SK-N-SH treated with all-trans-retinoic acid at 6 μM for 48 hours (cell line): ENCODE results near the gene ZFYVE28.

Source experiments
- ATAC-seq: fragments of 200-7000 bp; cut with Tn5 transposase; 3 replicates; pipeline ENCODE4 v1.9.1; 2020; ENCODE audit warnings: mild to moderate bottlenecking, moderate library complexity
- ARNTL ChIP-seq: fragments of 450-650 bp; formaldehyde crosslinking; IDR thresholded peaks from 2 replicates; pipeline ENCODE4 v1.5.0; 2020; ENCODE audit warnings: low read depth, mild to moderate bottlenecking, moderate library complexity, borderline replicate concordance
- BACH2 ChIP-seq: fragments of 250-450 bp; sonication (Bioruptor Pico); IDR thresholded peaks from 2 replicates; pipeline ENCODE4 v1.9.0; 2021; ENCODE audit warnings: mild to moderate bottlenecking, borderline replicate concordance
- CSDC2 ChIP-seq: fragments of 250-450 bp; sonication (Bioruptor Pico); IDR thresholded peaks from 2 replicates; pipeline ENCODE4 v1.5.0; 2020; ENCODE audit warnings: mild to moderate bottlenecking, moderate library complexity
- ESRRG ChIP-seq: fragments of 250-450 bp; sonication (Bioruptor Pico); IDR thresholded peaks from 2 replicates; pipeline ENCODE4 v1.6.1; 2021; ENCODE audit warnings: mild to moderate bottlenecking
- GLIS3 ChIP-seq: fragments of 250-450 bp; sonication (Bioruptor Pico); IDR thresholded peaks from 2 replicates; pipeline ENCODE4 v1.5.0; 2020; ENCODE audit warnings: mild to moderate bottlenecking, moderate library complexity
- OSR1 ChIP-seq: fragments of 250-450 bp; sonication (Bioruptor Pico); IDR thresholded peaks from 2 replicates; pipeline ENCODE4 v1.8.0; 2022; ENCODE audit warnings: moderate library complexity, mild to moderate bottlenecking, inconsistent platforms
- PPARA ChIP-seq: fragments of 250-450 bp; sonication (Bioruptor Pico); IDR thresholded peaks from 2 replicates; pipeline ENCODE4 v1.5.0; 2020; ENCODE audit warnings: mild to moderate bottlenecking, borderline replicate concordance
- RARB ChIP-seq: fragments of 250-450 bp; sonication (Bioruptor Pico); IDR thresholded peaks from 2 replicates; pipeline ENCODE4 v1.8.0; 2021; ENCODE audit warnings: mild to moderate bottlenecking, moderate library complexity
- SNAI2 ChIP-seq: fragments of 250-450 bp; sonication (Bioruptor Pico); IDR thresholded peaks from 2 replicates; pipeline ENCODE4 v1.5.0; 2020; ENCODE audit warnings: mild to moderate bottlenecking, moderate library complexity
- TCF4 ChIP-seq: fragments of 250-450 bp; sonication (Bioruptor Pico); IDR thresholded peaks from 2 replicates; pipeline ENCODE4 v1.8.0; 2021; ENCODE audit warnings: mild to moderate bottlenecking, moderate library complexity, borderline replicate concordance
- TOX ChIP-seq: fragments of 250-450 bp; sonication (Bioruptor Pico); IDR thresholded peaks from 2 replicates; pipeline ENCODE4 v1.8.0; 2021; ENCODE audit warnings: mild to moderate bottlenecking, moderate library complexity, borderline replicate concordance
- ZC3H10 ChIP-seq: fragments of 250-450 bp; sonication (Bioruptor Pico); IDR thresholded peaks from 2 replicates; pipeline ENCODE4 v1.5.1; 2021; ENCODE audit warnings: mild to moderate bottlenecking, moderate library complexity
- ZFP3 ChIP-seq: fragments of 250-450 bp; sonication (Bioruptor Pico); IDR thresholded peaks from 2 replicates; pipeline ENCODE4 v1.5.0; 2020; ENCODE audit warnings: mild to moderate bottlenecking, moderate library complexity
- ZFP30 ChIP-seq: fragments of 450-650 bp; formaldehyde crosslinking; IDR thresholded peaks from 2 replicates; pipeline ENCODE4 v1.5.0; 2022; ENCODE audit warnings: mild to moderate bottlenecking, moderate library complexity
- ZNF565 ChIP-seq: fragments of 450-650 bp; formaldehyde crosslinking; conservative IDR thresholded peaks from 2 replicates; pipeline ENCODE4 v1.5.0; 2020; ENCODE audit warnings: low read depth, mild to moderate bottlenecking, moderate library complexity
- ZNF70 ChIP-seq: fragments of 450-650 bp; formaldehyde crosslinking; IDR thresholded peaks from 2 replicates; pipeline ENCODE4 v1.5.0; 2020; ENCODE audit warnings: mild to moderate bottlenecking, moderate library complexity
- TF ChIP-seq, protein P1 (sequence below): fragments of 250-450 bp; sonication (Bioruptor Pico); IDR thresholded peaks from 2 replicates; pipeline ENCODE4 v1.5.0; 2020; ENCODE audit warnings: mild to moderate bottlenecking, moderate library complexity
- TF ChIP-seq, protein P2 (sequence below): fragments of 250-450 bp; sonication (Bioruptor Pico); IDR thresholded peaks from 2 replicates; pipeline ENCODE4 v1.8.0; 2020; ENCODE audit warnings: mild to moderate bottlenecking, moderate library complexity, borderline replicate concordance
- TF ChIP-seq, protein P3 (sequence below): fragments of 250-450 bp; sonication (Bioruptor Pico); IDR thresholded peaks from 2 replicates; pipeline ENCODE4 v1.8.0; 2021; ENCODE audit warnings: low read depth, mild to moderate bottlenecking, moderate library complexity, borderline replicate concordance
- TF ChIP-seq, protein P4 (sequence below): fragments of 250-450 bp; sonication (Bioruptor Pico); IDR thresholded peaks from 2 replicates; pipeline ENCODE4 v1.5.1; 2021; ENCODE audit warnings: mild to moderate bottlenecking, moderate library complexity

The ZFYVE28 gene

DNA sequence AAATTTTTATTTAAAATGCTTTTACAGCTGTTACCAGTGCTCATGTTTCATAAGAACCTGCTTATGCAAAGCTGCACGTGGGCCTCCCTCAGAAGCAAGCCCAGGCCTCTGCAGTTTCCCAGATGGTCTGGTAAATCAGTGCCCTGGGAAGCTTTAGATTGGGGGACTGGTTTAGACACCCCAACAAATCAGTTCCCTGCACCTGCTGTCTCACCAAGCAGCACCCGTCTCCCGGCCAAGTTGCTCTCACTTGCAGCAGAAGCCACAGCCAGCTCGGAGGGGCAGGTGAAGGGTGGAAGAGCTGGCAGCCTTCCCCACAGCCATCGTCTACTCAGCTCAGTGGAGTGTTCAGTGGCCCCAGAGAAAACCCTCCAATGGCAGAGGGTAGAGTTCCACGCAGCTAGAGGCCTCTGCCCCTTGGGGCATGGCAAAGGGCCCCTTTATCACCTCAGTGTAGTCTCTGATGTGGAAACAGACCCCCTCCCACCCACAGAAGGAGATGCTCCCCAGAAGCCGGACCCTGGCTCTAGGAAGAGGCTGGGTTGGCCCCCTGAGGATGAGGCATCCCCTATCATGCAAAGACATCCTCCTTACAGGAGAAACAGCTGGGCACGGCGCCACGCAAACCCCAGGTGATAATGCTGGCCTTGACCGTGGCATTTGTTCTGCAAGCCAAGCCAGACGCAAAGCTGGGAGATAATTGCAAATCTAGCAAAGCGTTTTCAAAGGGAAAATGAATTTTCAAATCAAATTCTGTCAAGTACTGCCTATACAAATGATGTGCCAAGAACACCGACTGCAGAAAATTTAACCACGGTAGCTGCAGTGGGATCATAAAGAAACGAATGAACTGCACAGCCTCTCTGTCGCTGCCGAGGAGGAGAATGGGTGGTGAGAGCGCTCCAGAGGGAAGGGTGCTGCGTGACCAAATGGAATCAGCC lies 51.9 kb downstream of the ZFYVE28 start:
- no peak for ATAC-seq
- no peak for TF ChIP-seq TCF4 (CRISPR knock-in tag)

DNA sequence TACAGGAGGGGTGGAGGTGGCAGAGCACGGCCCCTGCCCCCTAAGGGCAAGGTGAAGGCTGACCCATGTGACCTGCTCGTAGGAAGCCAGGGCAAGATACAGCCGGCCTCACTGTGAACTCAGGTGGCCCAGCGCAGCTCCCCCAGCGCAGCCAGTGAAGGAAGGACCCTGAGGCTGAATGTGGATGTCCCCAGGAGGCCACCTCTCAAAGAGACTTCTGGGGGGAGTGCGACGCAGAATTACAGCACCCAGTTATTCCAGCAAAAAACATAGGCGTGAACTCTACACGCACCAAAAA lies 52.6 kb downstream of the ZFYVE28 start:
- ATAC-seq, result no peak
- TF ChIP-seq, protein P1, sequence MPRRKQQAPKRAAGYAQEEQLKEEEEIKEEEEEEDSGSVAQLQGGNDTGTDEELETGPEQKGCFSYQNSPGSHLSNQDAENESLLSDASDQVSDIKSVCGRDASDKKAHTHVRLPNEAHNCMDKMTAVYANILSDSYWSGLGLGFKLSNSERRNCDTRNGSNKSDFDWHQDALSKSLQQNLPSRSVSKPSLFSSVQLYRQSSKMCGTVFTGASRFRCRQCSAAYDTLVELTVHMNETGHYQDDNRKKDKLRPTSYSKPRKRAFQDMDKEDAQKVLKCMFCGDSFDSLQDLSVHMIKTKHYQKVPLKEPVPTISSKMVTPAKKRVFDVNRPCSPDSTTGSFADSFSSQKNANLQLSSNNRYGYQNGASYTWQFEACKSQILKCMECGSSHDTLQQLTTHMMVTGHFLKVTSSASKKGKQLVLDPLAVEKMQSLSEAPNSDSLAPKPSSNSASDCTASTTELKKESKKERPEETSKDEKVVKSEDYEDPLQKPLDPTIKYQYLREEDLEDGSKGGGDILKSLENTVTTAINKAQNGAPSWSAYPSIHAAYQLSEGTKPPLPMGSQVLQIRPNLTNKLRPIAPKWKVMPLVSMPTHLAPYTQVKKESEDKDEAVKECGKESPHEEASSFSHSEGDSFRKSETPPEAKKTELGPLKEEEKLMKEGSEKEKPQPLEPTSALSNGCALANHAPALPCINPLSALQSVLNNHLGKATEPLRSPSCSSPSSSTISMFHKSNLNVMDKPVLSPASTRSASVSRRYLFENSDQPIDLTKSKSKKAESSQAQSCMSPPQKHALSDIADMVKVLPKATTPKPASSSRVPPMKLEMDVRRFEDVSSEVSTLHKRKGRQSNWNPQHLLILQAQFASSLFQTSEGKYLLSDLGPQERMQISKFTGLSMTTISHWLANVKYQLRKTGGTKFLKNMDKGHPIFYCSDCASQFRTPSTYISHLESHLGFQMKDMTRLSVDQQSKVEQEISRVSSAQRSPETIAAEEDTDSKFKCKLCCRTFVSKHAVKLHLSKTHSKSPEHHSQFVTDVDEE (CRISPR knock-in tag), result no peak
- no peak for TF ChIP-seq ESRRG (CRISPR knock-in tag)
- no peak for TF ChIP-seq BACH2 (CRISPR knock-in tag)
- TF ChIP-seq, protein P2, sequence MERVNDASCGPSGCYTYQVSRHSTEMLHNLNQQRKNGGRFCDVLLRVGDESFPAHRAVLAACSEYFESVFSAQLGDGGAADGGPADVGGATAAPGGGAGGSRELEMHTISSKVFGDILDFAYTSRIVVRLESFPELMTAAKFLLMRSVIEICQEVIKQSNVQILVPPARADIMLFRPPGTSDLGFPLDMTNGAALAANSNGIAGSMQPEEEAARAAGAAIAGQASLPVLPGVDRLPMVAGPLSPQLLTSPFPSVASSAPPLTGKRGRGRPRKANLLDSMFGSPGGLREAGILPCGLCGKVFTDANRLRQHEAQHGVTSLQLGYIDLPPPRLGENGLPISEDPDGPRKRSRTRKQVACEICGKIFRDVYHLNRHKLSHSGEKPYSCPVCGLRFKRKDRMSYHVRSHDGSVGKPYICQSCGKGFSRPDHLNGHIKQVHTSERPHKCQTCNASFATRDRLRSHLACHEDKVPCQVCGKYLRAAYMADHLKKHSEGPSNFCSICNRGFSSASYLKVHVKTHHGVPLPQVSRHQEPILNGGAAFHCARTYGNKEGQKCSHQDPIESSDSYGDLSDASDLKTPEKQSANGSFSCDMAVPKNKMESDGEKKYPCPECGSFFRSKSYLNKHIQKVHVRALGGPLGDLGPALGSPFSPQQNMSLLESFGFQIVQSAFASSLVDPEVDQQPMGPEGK, result no peak
- TF ChIP-seq ARNTL (CRISPR knock-in tag), result no peak
- no peak for TF ChIP-seq CSDC2 (CRISPR knock-in tag)

DNA sequence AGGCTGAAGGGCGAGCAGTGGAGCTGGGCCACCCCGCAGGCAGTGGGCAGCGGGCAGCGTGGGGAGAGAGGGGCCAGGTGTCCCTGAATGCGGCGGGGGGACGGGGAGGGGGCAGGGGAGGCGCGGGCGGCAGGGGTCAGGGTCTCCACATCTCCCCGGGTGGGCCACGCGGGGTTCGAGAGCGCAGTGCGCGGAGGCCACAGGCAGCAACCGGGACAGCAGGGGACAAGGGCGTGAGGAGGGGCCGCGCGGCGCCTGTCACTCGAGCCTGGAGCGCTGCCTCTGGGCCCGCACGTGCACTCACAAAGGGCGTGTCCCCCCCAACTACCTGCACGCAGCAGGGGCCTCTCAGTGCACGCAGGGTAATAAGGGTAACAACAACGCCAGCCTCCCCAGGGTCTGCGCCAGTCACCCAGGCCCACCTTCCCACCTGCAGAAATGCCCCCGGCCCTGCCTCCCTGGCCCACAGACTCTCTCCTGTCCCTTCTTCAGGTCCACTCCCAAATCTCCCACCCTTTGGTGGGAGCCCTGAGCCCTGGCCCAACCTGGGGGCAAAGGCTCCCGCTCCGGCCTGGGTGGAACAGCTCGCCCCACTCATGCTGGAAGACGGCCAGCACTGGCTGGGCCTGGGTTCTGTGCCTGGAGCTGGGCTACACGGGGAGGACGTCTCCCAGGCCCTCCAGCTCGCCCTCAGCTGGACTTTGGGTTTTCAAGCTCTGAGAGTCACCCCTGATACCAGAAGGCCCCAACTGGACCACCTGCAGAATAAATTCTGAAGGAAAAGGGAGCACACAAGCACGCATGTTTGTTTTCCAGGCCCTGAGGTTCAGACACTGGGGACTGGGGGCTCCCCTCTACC lies 53.2 kb downstream of the ZFYVE28 start:
- TF ChIP-seq ESRRG (CRISPR knock-in tag) (no peak), ZNF70 (CRISPR knock-in tag) (no peak), ZFP3 (CRISPR knock-in tag) (no peak), RARB (CRISPR knock-in tag) (no peak), SNAI2 (CRISPR knock-in tag) (no peak), ZFP30 (no peak), PPARA (CRISPR knock-in tag) (no peak), ZNF565 (no peak), CSDC2 (CRISPR knock-in tag) (no peak), TOX (CRISPR knock-in tag) (no peak), OSR1 (CRISPR knock-in tag) (no peak), ZC3H10 (CRISPR knock-in tag) (no peak), GLIS3 (no peak)
- TF ChIP-seq, protein P2, result no peak
- TF ChIP-seq, protein P3, sequence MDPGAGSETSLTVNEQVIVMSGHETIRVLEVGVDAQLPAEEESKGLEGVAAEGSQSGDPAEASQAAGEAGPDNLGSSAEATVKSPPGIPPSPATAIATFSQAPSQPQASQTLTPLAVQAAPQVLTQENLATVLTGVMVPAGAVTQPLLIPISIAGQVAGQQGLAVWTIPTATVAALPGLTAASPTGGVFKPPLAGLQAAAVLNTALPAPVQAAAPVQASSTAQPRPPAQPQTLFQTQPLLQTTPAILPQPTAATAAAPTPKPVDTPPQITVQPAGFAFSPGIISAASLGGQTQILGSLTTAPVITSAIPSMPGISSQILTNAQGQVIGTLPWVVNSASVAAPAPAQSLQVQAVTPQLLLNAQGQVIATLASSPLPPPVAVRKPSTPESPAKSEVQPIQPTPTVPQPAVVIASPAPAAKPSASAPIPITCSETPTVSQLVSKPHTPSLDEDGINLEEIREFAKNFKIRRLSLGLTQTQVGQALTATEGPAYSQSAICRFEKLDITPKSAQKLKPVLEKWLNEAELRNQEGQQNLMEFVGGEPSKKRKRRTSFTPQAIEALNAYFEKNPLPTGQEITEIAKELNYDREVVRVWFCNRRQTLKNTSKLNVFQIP (CRISPR knock-in tag), result no peak
- TF ChIP-seq, protein P1 (CRISPR knock-in tag), result no peak
- TF ChIP-seq, protein P4, sequence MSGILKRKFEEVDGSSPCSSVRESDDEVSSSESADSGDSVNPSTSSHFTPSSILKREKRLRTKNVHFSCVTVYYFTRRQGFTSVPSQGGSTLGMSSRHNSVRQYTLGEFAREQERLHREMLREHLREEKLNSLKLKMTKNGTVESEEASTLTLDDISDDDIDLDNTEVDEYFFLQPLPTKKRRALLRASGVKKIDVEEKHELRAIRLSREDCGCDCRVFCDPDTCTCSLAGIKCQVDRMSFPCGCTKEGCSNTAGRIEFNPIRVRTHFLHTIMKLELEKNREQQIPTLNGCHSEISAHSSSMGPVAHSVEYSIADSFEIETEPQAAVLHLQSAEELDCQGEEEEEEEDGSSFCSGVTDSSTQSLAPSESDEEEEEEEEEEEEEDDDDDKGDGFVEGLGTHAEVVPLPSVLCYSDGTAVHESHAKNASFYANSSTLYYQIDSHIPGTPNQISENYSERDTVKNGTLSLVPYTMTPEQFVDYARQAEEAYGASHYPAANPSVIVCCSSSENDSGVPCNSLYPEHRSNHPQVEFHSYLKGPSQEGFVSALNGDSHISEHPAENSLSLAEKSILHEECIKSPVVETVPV, result no peak
- TF ChIP-seq, all 23 proteins: peak for 0
- ATAC-seq, result no peak
